Tibial artery (tissue), 4 donors: ENCODE results near the gene RUSC2.
A peak's percentile ranks its signal among the peaks of the same experiment; 100 is the strongest.

Experiments
- DNase-seq, 2 donors: peaks; one replicate each; pipeline ENCODE4 v3.0.0-alpha.2; 2019
- H3K27ac ChIP-seq, 2 donors: fragments of 200-600 bp; sonication (generic) in 1 of 2; 1 replicate in 1 of 2; 2 replicates in 1 of 2; pipeline ENCODE4 v1.5.1; 2018 to 2019; ENCODE audit warnings: mild to moderate bottlenecking in 1 of 2
- H3K27me3 ChIP-seq, 2 donors: fragments of 200-600 bp; sonication (generic) in 1 of 2; one replicate each; pipeline versions ENCODE4 v1.5.1 to v1.6.0; 2016 to 2019
- H3K36me3 ChIP-seq, 3 donors: fragments of 200-600 bp; sonication (generic) in 2 of 3; one replicate each; pipeline ENCODE4 v1.5.1; 2016 to 2019; ENCODE audit warnings: mild to moderate bottlenecking in 2 of 3
- H3K4me1 ChIP-seq, 4 donors: fragments of 200-600 bp; sonication (generic) in 2 of 4; 1 replicate in 3 of 4; 2 replicates in 1 of 4; pipeline ENCODE4 v1.5.1; 2016 to 2019
- H3K4me3 ChIP-seq, 2 donors: fragments of 200-600 bp; sonication (generic) in 1 of 2; 1 replicate in 1 of 2; 2 replicates in 1 of 2; pipeline ENCODE4 v1.5.1; 2018 to 2019; ENCODE audit warnings: mild to moderate bottlenecking in 2 of 2
- H3K9me3 ChIP-seq, 3 donors: fragments of 200-600 bp; sonication (generic) in 1 of 3; one replicate each; pipeline ENCODE4 v1.5.1; 2016 to 2019
- CTCF ChIP-seq, 2 experiments: fragments of 200-600 bp in 1 of 2; fragments of 450-650 bp in 1 of 2; IDR thresholded peaks; one replicate each; pipeline ENCODE4 v1.5.1; 2017 to 2019; ENCODE audit warnings: antibody characterized with exemption in 2 of 2, mild to moderate bottlenecking in 1 of 2, moderate library complexity in 1 of 2
- intact Hi-C: fragments of 100-400 bp; cut with DNase I; formaldehyde crosslinking; loops from one replicate; pipeline ENCODE4 v1.15.0; 2023; ENCODE audit warnings: low total_unique reads

The RUSC2 gene

GRCh38 chr9:35489313-35490154 lies at the start of gene RUSC2:
Gene RUSC2 (plus strand): TSS chr9:35490111. CDS start chr9:35546522, 56,411 bp downstream.
- peak within 1 kb of the TSS; percentile 96 to 99 for H3K27ac ChIP-seq
- peaks cover 0 to 26% (median 13%) of the 10 kb centered on the region in 4 donors for H3K4me1 ChIP-seq
- no peaks in the 10 kb centered on the region for H3K27me3 ChIP-seq
- TF ChIP-seq CTCF (IDR thresholded peaks at IDR 0.05): peak; percentile 48 to 68
- H3K36me3 ChIP-seq: no peaks in the 10 kb centered on the region
- peak within 1 kb of the TSS; percentile 87 to 98 for H3K4me3 ChIP-seq
- peak; percentile 81 to 93 for DNase-seq
- intact Hi-C loops: loop anchor here (1.0 kb wide), 1 partner anchor 65 kb away; no protein-coding TSS in a partner anchor
- no peaks in the 10 kb centered on the region for H3K9me3 ChIP-seq

- DNase-seq: no peak
- intact Hi-C loops: no loop called here
Observed at GRCh38 chr9:35446012-35446411, 43.9 kb upstream of the RUSC2 start.

GRCh38 chr9:35448496-35448895 lies 41.4 kb upstream of the RUSC2 start:
- no peaks in the 10 kb centered on the region for H3K9me3 ChIP-seq
- DNase-seq: no peak
- H3K4me3 ChIP-seq: no peak overlapping the region
- no peaks in the 10 kb centered on the region for H3K4me1 ChIP-seq
- intact Hi-C loops: no loop called here
- no peaks in the 10 kb centered on the region for H3K27me3 ChIP-seq
- no peak for TF ChIP-seq CTCF (IDR thresholded peaks at IDR 0.05)
- H3K27ac ChIP-seq: no peak overlapping the region
- H3K36me3 ChIP-seq: no peaks in the 10 kb centered on the region

More at GRCh38 chr9:35446012-35446411, 43.9 kb upstream of the RUSC2 start:
- H3K4me1 ChIP-seq: no peaks in the 10 kb centered on the region
- no peaks in the 10 kb centered on the region for H3K9me3 ChIP-seq
- TF ChIP-seq CTCF (IDR thresholded peaks at IDR 0.05): no peak
- no peaks in the 10 kb centered on the region for H3K27me3 ChIP-seq
- no peak overlapping the region for H3K4me3 ChIP-seq
- no peaks in the 10 kb centered on the region for H3K36me3 ChIP-seq
- H3K27ac ChIP-seq: no peak overlapping the region

GRCh38 chr9:35452481-35452880 lies 37.4 kb upstream of the RUSC2 start:
- Histone ChIP-seq H3K4me3 (no peak overlapping the region), H3K27ac (no peak overlapping the region), H3K4me1 (no peaks in the 10 kb centered on the region), H3K36me3 (no peaks in the 10 kb centered on the region), H3K9me3 (no peaks in the 10 kb centered on the region), H3K27me3 (no peaks in the 10 kb centered on the region)
- DNase-seq: no peak
- TF ChIP-seq CTCF (IDR thresholded peaks at IDR 0.05): no peak
- intact Hi-C loops: no loop called here

- DNase-seq: no peak
- TF ChIP-seq CTCF (IDR thresholded peaks at IDR 0.05): no peak
- Histone ChIP-seq H3K27me3 (no peaks in the 10 kb centered on the region), H3K36me3 (no peaks in the 10 kb centered on the region), H3K9me3 (no peaks in the 10 kb centered on the region), H3K27ac (no peak overlapping the region), H3K4me3 (no peak overlapping the region), H3K4me1 (no peaks in the 10 kb centered on the region)
- intact Hi-C loops: no loop called here
Observed at GRCh38 chr9:35453786-35454185, 36.1 kb upstream of the RUSC2 start.
